Measurements from ENCODE around the gene TMEM38A.

GRCh38 chr19:16722591-16722990, 61.7 kb downstream of the TMEM38A start:
- no peak for TF ChIP-seq POLR2A (IDR thresholded peaks at IDR 0.05)
- TF ChIP-seq, protein P1, sequence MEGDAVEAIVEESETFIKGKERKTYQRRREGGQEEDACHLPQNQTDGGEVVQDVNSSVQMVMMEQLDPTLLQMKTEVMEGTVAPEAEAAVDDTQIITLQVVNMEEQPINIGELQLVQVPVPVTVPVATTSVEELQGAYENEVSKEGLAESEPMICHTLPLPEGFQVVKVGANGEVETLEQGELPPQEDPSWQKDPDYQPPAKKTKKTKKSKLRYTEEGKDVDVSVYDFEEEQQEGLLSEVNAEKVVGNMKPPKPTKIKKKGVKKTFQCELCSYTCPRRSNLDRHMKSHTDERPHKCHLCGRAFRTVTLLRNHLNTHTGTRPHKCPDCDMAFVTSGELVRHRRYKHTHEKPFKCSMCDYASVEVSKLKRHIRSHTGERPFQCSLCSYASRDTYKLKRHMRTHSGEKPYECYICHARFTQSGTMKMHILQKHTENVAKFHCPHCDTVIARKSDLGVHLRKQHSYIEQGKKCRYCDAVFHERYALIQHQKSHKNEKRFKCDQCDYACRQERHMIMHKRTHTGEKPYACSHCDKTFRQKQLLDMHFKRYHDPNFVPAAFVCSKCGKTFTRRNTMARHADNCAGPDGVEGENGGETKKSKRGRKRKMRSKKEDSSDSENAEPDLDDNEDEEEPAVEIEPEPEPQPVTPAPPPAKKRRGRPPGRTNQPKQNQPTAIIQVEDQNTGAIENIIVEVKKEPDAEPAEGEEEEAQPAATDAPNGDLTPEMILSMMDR (IDR thresholded peaks at IDR 0.05): no peak
